ENCODE data around the gene CNOT3.
A peak's percentile ranks its signal among the peaks of the same experiment; 100 is the strongest.
"Not testable (repeated sequence)": the region's sequence is repeated elsewhere in the genome, so short reads cannot be mapped to it uniquely, and the experiment has no call there.

CNOT3 gene

GRCh38 chr19:54162884-54163283 lies 25.3 kb downstream of the CNOT3 start:
- TF ChIP-seq CTCF (IDR thresholded peaks at IDR 0.05; ENCODE audit: insufficient read depth, missing control alignments) = no peak
- DNase-seq (ENCODE audit: insufficient read length, low spot score) = no peak
- no peak for FAIRE-seq

- no peak for TF ChIP-seq CTCF (IDR thresholded peaks at IDR 0.05; ENCODE audit: insufficient read depth, missing control alignments)
- DNase-seq (ENCODE audit: insufficient read length, low spot score) = no peak
- FAIRE-seq = no peak
Observed at GRCh38 chr19:54164369-54165068, 27.0 kb downstream of the CNOT3 start.

DNA sequence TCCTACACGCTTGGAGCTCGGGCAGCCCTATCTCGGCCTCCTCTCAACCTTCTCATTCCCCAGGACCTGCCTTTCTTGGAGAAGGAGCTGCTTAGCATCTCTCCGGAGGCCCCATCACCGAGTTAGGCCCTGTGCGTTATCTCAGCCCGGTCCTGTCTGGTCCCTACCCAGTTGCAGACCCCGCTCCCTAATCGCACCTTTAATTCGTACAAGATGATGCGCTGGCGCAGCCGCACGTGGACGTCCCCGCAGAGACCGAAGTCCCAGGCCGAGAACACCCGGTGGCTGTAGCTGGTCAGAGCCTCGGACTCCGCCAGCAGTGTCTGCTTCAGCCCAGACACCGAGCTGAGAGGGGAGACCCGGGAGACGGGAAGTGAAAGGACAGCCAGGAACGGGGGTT lies 27.7 kb downstream of the CNOT3 start:
- TF ChIP-seq CTCF (IDR thresholded peaks at IDR 0.05; ENCODE audit: insufficient read depth, missing control alignments) = no peak
- no peak for DNase-seq (ENCODE audit: insufficient read length, low spot score)
- no peak for FAIRE-seq

DNA sequence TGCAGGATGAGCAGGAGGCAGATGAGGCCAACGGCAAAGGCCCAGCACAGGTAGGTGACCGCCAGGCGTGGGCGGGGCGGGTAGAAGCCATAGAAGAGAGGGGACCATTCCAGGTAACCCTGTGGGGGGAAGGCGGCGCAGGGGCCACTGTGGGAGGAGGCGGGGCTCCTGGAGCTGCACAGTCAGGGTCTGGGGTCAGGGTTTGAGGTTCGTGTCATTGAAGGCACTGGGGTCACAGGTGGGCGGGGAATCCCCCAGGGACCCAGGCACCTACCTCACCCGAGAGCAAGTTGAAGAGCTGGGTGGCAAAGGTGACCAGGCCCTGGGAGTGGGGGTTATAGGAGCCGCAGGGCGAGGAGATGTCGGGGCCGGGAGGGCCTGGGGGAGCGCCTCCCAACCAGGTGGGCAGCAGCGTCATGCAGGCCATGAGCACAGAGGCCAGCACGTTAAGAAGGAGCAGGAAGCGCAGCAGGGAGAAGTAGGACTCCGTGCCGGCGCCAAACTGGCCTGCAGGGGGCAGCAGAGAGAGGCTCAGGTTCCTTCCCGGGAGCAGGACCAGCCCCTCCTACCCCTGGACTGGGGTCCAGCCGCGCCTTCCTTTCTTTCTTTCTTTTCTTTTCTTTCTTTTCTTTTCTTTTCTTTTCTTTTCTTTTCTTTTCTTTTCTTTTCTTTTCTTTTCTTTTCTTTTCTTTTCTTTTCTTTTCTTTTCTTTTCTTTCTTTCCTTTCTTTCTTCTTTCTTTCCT lies 30.8 kb downstream of the CNOT3 start:
- DNase-seq (ENCODE audit: insufficient read length, low spot score) = peak; percentile 88
- peak; percentile 78 for TF ChIP-seq CTCF (IDR thresholded peaks at IDR 0.05; ENCODE audit: insufficient read depth, missing control alignments)
- no peak for FAIRE-seq

DNA sequence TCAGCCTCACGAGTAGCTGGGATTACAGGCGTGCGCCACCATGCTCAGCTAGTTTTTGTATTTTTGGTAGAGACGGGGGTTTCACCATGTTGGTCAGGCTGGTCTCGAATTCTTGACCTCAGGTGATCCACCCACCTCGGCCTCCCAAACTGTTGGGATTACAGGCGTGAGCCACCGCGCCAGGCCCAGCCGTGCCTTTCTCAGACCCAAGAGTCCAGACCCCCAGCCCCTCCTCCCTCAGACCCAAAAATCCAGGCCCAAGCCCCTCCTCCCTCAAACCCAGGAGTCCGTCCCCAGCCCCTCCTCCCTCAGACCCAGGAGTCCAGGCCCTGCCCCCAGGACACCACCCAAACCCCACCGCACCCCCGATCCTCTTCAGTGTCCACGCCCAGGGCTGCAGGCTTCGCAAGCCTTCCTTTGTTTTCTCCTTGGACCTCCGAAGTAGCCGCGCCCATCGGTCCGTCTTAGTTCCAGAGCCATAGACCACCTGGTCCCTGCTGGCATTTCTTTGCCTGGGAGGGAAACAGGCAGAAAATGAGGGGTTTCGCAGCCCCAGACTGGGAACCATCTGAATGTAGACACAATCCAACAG lies 31.7 kb downstream of the CNOT3 start:
- DNase-seq (ENCODE audit: insufficient read length, low spot score) = no peak
- FAIRE-seq = no peak
- TF ChIP-seq CTCF (IDR thresholded peaks at IDR 0.05; ENCODE audit: insufficient read depth, missing control alignments) = no peak

DNA sequence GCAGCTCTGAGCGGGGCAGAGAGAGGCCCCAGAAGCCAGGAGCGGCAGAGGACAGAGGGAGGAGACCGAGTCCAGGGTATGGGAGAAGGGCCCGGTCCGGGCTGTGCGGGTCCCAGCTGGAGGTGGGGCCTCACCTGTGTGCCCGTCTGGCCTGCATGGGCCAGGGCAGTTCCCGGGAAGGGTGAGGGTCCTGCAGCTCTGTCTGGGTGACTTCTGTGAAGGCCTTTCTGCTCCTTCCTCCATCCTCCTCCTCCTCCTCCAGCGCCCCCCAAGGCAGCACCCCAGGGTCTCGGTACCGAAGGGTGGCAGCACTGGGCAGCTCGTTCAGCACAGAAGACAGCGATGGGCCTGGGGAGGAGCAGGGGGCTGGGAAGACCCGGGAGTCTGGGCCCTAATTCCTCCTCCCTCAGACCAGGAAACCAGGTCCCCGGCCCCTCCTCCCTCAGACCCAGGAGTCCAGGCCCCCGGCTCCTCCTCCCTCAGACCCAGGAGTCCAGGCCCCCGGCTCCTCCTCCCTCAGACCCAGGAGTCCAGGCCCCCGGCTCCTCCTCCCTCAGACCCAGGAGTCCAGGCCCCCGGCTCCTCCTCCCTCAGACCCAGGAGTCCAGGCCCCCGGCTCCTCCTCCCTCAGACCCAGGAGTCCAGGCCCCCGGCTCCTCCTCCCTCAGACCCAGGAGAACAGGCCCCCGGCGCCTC lies 34.3 kb downstream of the CNOT3 start:
- not testable (repeated sequence) for DNase-seq (ENCODE audit: insufficient read length, low spot score); FAIRE-seq
- peak; percentile 1 for TF ChIP-seq CTCF (IDR thresholded peaks at IDR 0.05; ENCODE audit: insufficient read depth, missing control alignments)
